PC-3 (cell line): ENCODE data around the gene RGL2. TPM values are rescaled to one million over a fixed set of nuclear protein-coding genes. Genes with fewer than 3 reads are reported as not detected.

Source experiments
- ATAC-seq: fragments of 200-7000 bp; cut with Tn5 transposase; 2 replicates; pipeline ENCODE4 v1.9.1; 2020; ENCODE audit warnings: mild to moderate bottlenecking, moderate library complexity
- BruUV-seq: library from RNA; stranded (reverse); fragments of 400-500 nt; replicated peaks from 2 replicates; lab custom pipeline; 2021; lab: Mats Ljungman, UMichigan
- CTCF ChIA-PET: fragments of 300-600 bp; sonication (Branson Sonifier 250); formaldehyde crosslinking; loops from one replicate; lab custom pipeline; 2022; ENCODE audit warnings: antibody characterized with exemption; lab: Charles Lee
- POLR2A ChIA-PET: fragments of 300-600 bp; sonication (Branson Sonifier 250); formaldehyde crosslinking; loops from one replicate; lab custom pipeline; 2022; ENCODE audit warnings: antibody characterized with exemption; ENCODE audit not compliant: unreplicated experiment; lab: Charles Lee
- DNase-seq: peaks from one replicate; pipeline ENCODE4 v3.0.0-alpha.2; 2015
- H2AFZ ChIP-seq: fragments of 300-600 bp; sonication (generic); 2 replicates; pipeline ENCODE4 v1.6.0; 2016; ENCODE audit warnings: antibody characterized with exemption, low read length
- H3F3A ChIP-seq: fragments of 300-600 bp; sonication (generic); one replicate; pipeline ENCODE4 v1.6.0; 2017; ENCODE audit warnings: antibody characterized with exemption, low read length, control low read depth, mild to moderate bottlenecking; ENCODE audit not compliant: unreplicated experiment
- H3K27ac ChIP-seq: fragments of 300-600 bp; sonication (generic); 2 replicates; pipeline ENCODE4 v1.5.1; 2016; ENCODE audit warnings: mild to moderate bottlenecking, low read length
- H3K27me3 ChIP-seq: fragments of 300-600 bp; sonication (generic); 2 replicates; pipeline ENCODE4 v1.6.1; 2016; ENCODE audit warnings: low read length, mixed read lengths
- H3K36me3 ChIP-seq: fragments of 300-600 bp; sonication (generic); 2 replicates; pipeline ENCODE4 v1.6.1; 2016; ENCODE audit warnings: low read depth, mixed run types, low read length, mixed read lengths
- H3K4me1 ChIP-seq: fragments of 300-600 bp; sonication (generic); 2 replicates; pipeline ENCODE4 v1.5.1; 2016; ENCODE audit warnings: low read length; ENCODE audit not compliant: insufficient read depth
- H3K4me2 ChIP-seq: fragments of 300-600 bp; sonication (generic); 2 replicates; pipeline ENCODE4 v1.6.0; 2016; ENCODE audit warnings: low read length
- H3K4me3 ChIP-seq: fragments of 300-600 bp; sonication (generic); 2 replicates; pipeline ENCODE4 v1.5.1; 2016; ENCODE audit warnings: mild to moderate bottlenecking, low read length, mixed read lengths
- H3K79me2 ChIP-seq: fragments of 300-600 bp; sonication (generic); 2 replicates; pipeline ENCODE4 v1.6.1; 2017; ENCODE audit warnings: low read length, mixed read lengths
- H3K9ac ChIP-seq: fragments of 300-600 bp; sonication (generic); 2 replicates; pipeline ENCODE4 v1.6.0; 2016; ENCODE audit warnings: mild to moderate bottlenecking, low read length
- H3K9me2 ChIP-seq: fragments of 300-600 bp; sonication (generic); replicated peaks from 2 replicates; pipeline ENCODE4 v1.6.1; 2016; ENCODE audit warnings: mixed run types, low read length, mixed read lengths
- H3K9me3 ChIP-seq: fragments of 300-600 bp; sonication (generic); 2 replicates; pipeline ENCODE4 v1.6.1; 2016; ENCODE audit warnings: low read length, mixed read lengths
- H4K20me1 ChIP-seq: fragments of 300-600 bp; sonication (generic); 2 replicates; pipeline ENCODE4 v1.6.1; 2016; ENCODE audit warnings: low read length, mixed read lengths
- CTCF ChIP-seq: fragments of 300-600 bp; sonication (generic); conservative IDR thresholded peaks from 2 replicates; pipeline ENCODE4 v1.5.1; 2017; ENCODE audit warnings: antibody characterized with exemption, low read depth, mild to moderate bottlenecking, low read length
- EZH2 ChIP-seq: fragments of 300-600 bp; sonication (generic); IDR thresholded peaks from one replicate; pipeline ENCODE4 v1.6.1; 2017; ENCODE audit warnings: antibody characterized with exemption, mild to moderate bottlenecking, low read length; ENCODE audit not compliant: unreplicated experiment
- EZH2phosphoT487 ChIP-seq: fragments of 300-600 bp; sonication (generic); IDR thresholded peaks from 2 replicates; pipeline ENCODE4 v1.6.1; 2018; ENCODE audit warnings: mild to moderate bottlenecking, antibody characterized with exemption, low read length, borderline replicate concordance
- intact Hi-C: fragments of 100-400 bp; cut with micrococcal nuclease; formaldehyde crosslinking; loops from 2 replicates; pipeline ENCODE4 v1.9.0; 2023
- total RNA-seq: library from RNA; depleted of rRNA; stranded (reverse); fragments of >200 nt; gene quantifications from 2 replicates; pipeline ENCODE4 v1.2.3, GENCODE V29; 2014

The RGL2 gene
- total RNA-seq, 1 experiment from 2014 or later: 34.9 TPM

- Histone ChIP-seq H3K9me2 (no peaks in the 10 kb centered on the region), H3F3A (no peaks in the 10 kb centered on the region), H3K79me2 (no peaks in the 10 kb centered on the region), H3K36me3 (no peaks in the 10 kb centered on the region), H3K27me3 (no peaks in the 10 kb centered on the region), H3K4me2 (no peak overlapping the region), H3K9ac (no peak overlapping the region), H4K20me1 (no peaks in the 10 kb centered on the region), H3K4me1 (no peaks in the 10 kb centered on the region), H3K9me3 (no peaks in the 10 kb centered on the region), H2AFZ (no peak overlapping the region), H3K4me3 (no peak overlapping the region), H3K27ac (no peak overlapping the region)
- no TSS peak for BruUV-seq
- CTCF ChIA-PET: no interaction called here
- POLR2A ChIA-PET: interaction anchor here (0.7 kb wide), 1 partner anchor 110 kb away, joined by 3 read pairs; no protein-coding TSS in a partner anchor
- ATAC-seq (no peak), DNase-seq (no peak)
- intact Hi-C loops: no loop called here
- no peak for TF ChIP-seq CTCF
- no peak for TF ChIP-seq EZH2
- no peak for TF ChIP-seq EZH2phosphoT487
Measured at GRCh38 chr6:33339193-33339592, 40.5 kb upstream of the RGL2 start.

GRCh38 chr6:33336495-33336894, 37.8 kb upstream of the RGL2 start:
- Histone ChIP-seq H3K9me3 (no peaks in the 10 kb centered on the region), H3K9ac (no peak overlapping the region), H3K9me2 (no peaks in the 10 kb centered on the region), H3K27ac (no peak overlapping the region), H3F3A (no peaks in the 10 kb centered on the region), H3K36me3 (no peaks in the 10 kb centered on the region), H3K27me3 (no peaks in the 10 kb centered on the region), H3K79me2 (no peaks in the 10 kb centered on the region), H4K20me1 (no peaks in the 10 kb centered on the region), H2AFZ (no peak overlapping the region), H3K4me1 (no peaks in the 10 kb centered on the region), H3K4me2 (no peak overlapping the region), H3K4me3 (no peak overlapping the region)
- ChIA-PET POLR2A (no interaction called here), CTCF (no interaction called here)
- no peak for TF ChIP-seq EZH2phosphoT487
- TF ChIP-seq CTCF: no peak
- no peak for TF ChIP-seq EZH2
- intact Hi-C loops: no loop called here
- no TSS peak for BruUV-seq
- DNase-seq (no peak), ATAC-seq (no peak)

GRCh38 chr6:33335916-33336315, 37.2 kb upstream of the RGL2 start:
- ChIA-PET CTCF (interaction anchor here (0.6 kb wide), 1 partner anchor 39 kb away, joined by 3 read pairs; no protein-coding TSS in a partner anchor), POLR2A (no interaction called here)
- Histone ChIP-seq H3K4me2 (no peak overlapping the region), H3F3A (no peaks in the 10 kb centered on the region), H3K9ac (no peak overlapping the region), H3K27ac (no peak overlapping the region), H3K36me3 (no peaks in the 10 kb centered on the region), H3K4me1 (no peaks in the 10 kb centered on the region), H4K20me1 (no peaks in the 10 kb centered on the region), H3K27me3 (no peaks in the 10 kb centered on the region), H3K9me3 (no peaks in the 10 kb centered on the region), H3K4me3 (no peak overlapping the region), H3K79me2 (no peaks in the 10 kb centered on the region), H3K9me2 (no peaks in the 10 kb centered on the region), H2AFZ (no peak overlapping the region)
- no peak for TF ChIP-seq CTCF
- TF ChIP-seq EZH2phosphoT487: no peak
- no peak for TF ChIP-seq EZH2
- BruUV-seq: no TSS peak
- ATAC-seq: no peak
- intact Hi-C loops: no loop called here
- no peak for DNase-seq
